Neuronal stem cell (in vitro differentiated cells): ENCODE measurements around the gene ERI3.
A peak's percentile ranks its signal among the peaks of the same experiment; 100 is the strongest.

ENCODE experiments used
- DNase-seq: peaks from one replicate; pipeline ENCODE4 v3.0.0-alpha.2; 2013; ENCODE audit warnings: low spot score
- H2AFZ ChIP-seq: one replicate; pipeline ENCODE4 v1.6.1; 2013; ENCODE audit warnings: mild to moderate bottlenecking, low read length, inconsistent platforms
- H2AK5ac ChIP-seq: 2 replicates; pipeline ENCODE4 v1.6.1; 2013; ENCODE audit warnings: low read depth, mild to moderate bottlenecking, inconsistent platforms, low read length, moderate library complexity, mixed read lengths
- H2BK120ac ChIP-seq: 2 replicates; pipeline ENCODE4 v1.6.1; 2013; ENCODE audit warnings: low read depth, mild to moderate bottlenecking, inconsistent platforms, low read length, moderate library complexity, mixed read lengths
- H2BK12ac ChIP-seq: one replicate; pipeline ENCODE4 v1.6.1; 2013; ENCODE audit warnings: low read length, inconsistent platforms
- H2BK15ac ChIP-seq: 2 replicates; pipeline ENCODE4 v1.6.1; 2013; ENCODE audit warnings: mild to moderate bottlenecking, low read length, inconsistent platforms, mixed read lengths
- H2BK5ac ChIP-seq: one replicate; pipeline ENCODE4 v1.6.1; 2013; ENCODE audit warnings: inconsistent platforms, mild to moderate bottlenecking, low read length, moderate library complexity
- H3K14ac ChIP-seq: one replicate; pipeline ENCODE4 v1.6.1; 2013; ENCODE audit warnings: low read length, inconsistent platforms
- H3K18ac ChIP-seq: 2 replicates; pipeline ENCODE4 v1.6.1; 2013; ENCODE audit warnings: low read length, inconsistent platforms
- H3K23ac ChIP-seq: 2 replicates; pipeline ENCODE4 v1.6.1; 2013; ENCODE audit warnings: low read depth, mild to moderate bottlenecking, mixed read lengths, low read length, inconsistent platforms; ENCODE audit not compliant: poor library complexity
- H3K27ac ChIP-seq: replicated peaks from 3 replicates; pipeline ENCODE4 v1.5.1; 2013; ENCODE audit warnings: low read length, inconsistent platforms
- H3K27me3 ChIP-seq, 3 experiments: 2 replicates each; pipeline ENCODE4 v1.6.1; 2013; ENCODE audit warnings: low read length in 3 of 3, mild to moderate bottlenecking in 2 of 3, inconsistent platforms in 1 of 3, low read depth in 1 of 3, mixed read lengths in 1 of 3, moderate library complexity in 1 of 3; ENCODE audit not compliant: control insufficient read depth in 3 of 3, insufficient read depth in 3 of 3
- H3K36me3 ChIP-seq, 2 donors: replicated peaks in 1 of 2; 2 replicates each; pipeline ENCODE4 v1.6.1; 2013; ENCODE audit warnings: low read length in 2 of 2; ENCODE audit not compliant: control insufficient read depth in 2 of 2, insufficient read depth in 2 of 2
- H3K4ac ChIP-seq: 2 replicates; pipeline ENCODE4 v1.6.1; 2013; ENCODE audit warnings: inconsistent platforms, mild to moderate bottlenecking, low read length, moderate library complexity
- H3K4me1 ChIP-seq, 2 donors: 1 replicate in 1 of 2; 2 replicates in 1 of 2; pipeline ENCODE4 v1.6.1; 2013; ENCODE audit warnings: low read length in 2 of 2, low read depth in 1 of 2; ENCODE audit not compliant: control insufficient read depth in 2 of 2, insufficient read depth in 1 of 2
- H3K4me2 ChIP-seq: one replicate; pipeline ENCODE4 v1.6.1; 2013; ENCODE audit warnings: mild to moderate bottlenecking, low read length, inconsistent platforms; ENCODE audit not compliant: insufficient read depth, poor library complexity, severe bottlenecking
- H3K4me3 ChIP-seq, 2 donors: 2 replicates each; pipeline ENCODE4 v1.5.1; 2013; ENCODE audit warnings: low read length in 2 of 2, mild to moderate bottlenecking in 2 of 2, inconsistent platforms in 1 of 2, moderate library complexity in 1 of 2
- H3K79me1 ChIP-seq: one replicate; pipeline ENCODE4 v1.6.1; 2013; ENCODE audit warnings: low read depth, mild to moderate bottlenecking, inconsistent platforms, low read length, moderate library complexity
- H3K9ac ChIP-seq: one replicate; pipeline ENCODE4 v1.6.1; 2013; ENCODE audit warnings: mild to moderate bottlenecking, low read depth, low read length, inconsistent platforms; ENCODE audit not compliant: poor library complexity
- H3K9me3 ChIP-seq, 2 donors: replicated peaks in 1 of 2; 2 replicates each; pipeline versions ENCODE3 to v1.6.1; 2013; ENCODE audit warnings: low read length in 2 of 2, mild to moderate bottlenecking in 2 of 2, inconsistent platforms in 1 of 2, low read depth in 1 of 2, mixed read lengths in 1 of 2, moderate library complexity in 1 of 2; ENCODE audit not compliant: control insufficient read depth in 2 of 2, insufficient read depth in 1 of 2
- H4K8ac ChIP-seq: one replicate; pipeline ENCODE4 v1.6.1; 2013; ENCODE audit warnings: low read depth, mild to moderate bottlenecking, inconsistent platforms, low read length, moderate library complexity
- H4K91ac ChIP-seq: one replicate; pipeline ENCODE4 v1.6.1; 2013; ENCODE audit warnings: low read length, low read depth, mild to moderate bottlenecking, inconsistent platforms; ENCODE audit not compliant: poor library complexity
- WGBS, 2 donors: extraction: QIAGEN DNeasy Blood & Tissue Kit; methylation state at CpG; one replicate each; pipeline ENCODE4 v1.1.7; 2013; ENCODE audit warnings: missing lambda C conversion rate in 2 of 2, mixed read lengths in 1 of 2; ENCODE audit not compliant: insufficient read length in 2 of 2, insufficient replicate concordance in 1 of 2; ENCODE audit errors: extremely low coverage in 2 of 2; 5-methylcytosine and 5-hydroxymethylcytosine counted together

ERI3 gene

DNA sequence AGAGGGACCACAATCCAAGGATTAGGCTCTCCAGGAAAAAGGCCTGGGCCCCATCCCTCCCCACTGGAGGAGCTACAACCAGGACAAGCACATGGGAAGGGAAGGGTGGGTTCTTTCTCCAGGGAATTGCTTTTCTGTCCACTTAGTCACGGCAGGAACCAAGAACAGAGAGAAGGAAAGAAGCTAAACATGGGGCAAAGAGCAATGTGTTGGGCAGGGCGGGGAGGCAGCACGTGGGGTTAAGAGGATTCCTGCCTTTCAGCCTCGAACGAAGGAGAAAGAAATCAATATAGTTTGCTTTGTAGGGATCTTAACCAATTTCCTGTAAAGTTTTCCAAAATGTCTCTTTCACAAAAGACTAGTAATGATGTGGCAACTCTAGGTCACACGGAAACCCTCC, 21.7 kb downstream of the ERI3 start:
- H2BK15ac ChIP-seq: no peak overlapping the region
- no CpG with 5 or more reads among the region's 6 CpGs for WGBS, 2 donors
- H2BK12ac ChIP-seq: no peak overlapping the region
- H4K8ac ChIP-seq: no peak overlapping the region
- H3K18ac ChIP-seq: no peak overlapping the region
- no peak overlapping the region for H3K27ac ChIP-seq
- peak overlapping the region; percentile 47 for H3K4ac ChIP-seq
- no peak overlapping the region for H3K4me2 ChIP-seq
- no peak overlapping the region for H2AK5ac ChIP-seq
- H3K9ac ChIP-seq: no peak overlapping the region
- H3K79me1 ChIP-seq: no peaks in the 10 kb centered on the region
- H3K36me3 ChIP-seq: peaks cover 18 to 77% of the 10 kb centered on the region in 2 donors
- peaks cover 0 to 8% of the 10 kb centered on the region in 2 donors for H3K9me3 ChIP-seq
- H4K91ac ChIP-seq: no peak overlapping the region
- no peak overlapping the region for H2AFZ ChIP-seq
- H3K4me3 ChIP-seq: no peak overlapping the region
- no peak overlapping the region for H2BK120ac ChIP-seq
- H3K27me3 ChIP-seq: no peaks in the 10 kb centered on the region
- no peak overlapping the region for H3K23ac ChIP-seq
- H3K4me1 ChIP-seq: peaks cover 7 to 15% of the 10 kb centered on the region in 2 donors
- no peak for DNase-seq
- H2BK5ac ChIP-seq: no peak overlapping the region
- no peak overlapping the region for H3K14ac ChIP-seq

GRCh38 chr1:44332505-44332904, 22.6 kb downstream of the ERI3 start:
- Histone ChIP-seq H3K9ac (no peak overlapping the region), H4K91ac (no peak overlapping the region), H3K36me3 (peaks cover 12 to 71% of the 10 kb centered on the region in 2 donors), H2AK5ac (no peak overlapping the region), H3K4ac (no peak overlapping the region), H3K14ac (no peak overlapping the region), H3K27me3 (no peaks in the 10 kb centered on the region), H3K23ac (no peak overlapping the region), H3K9me3 (peaks cover 0 to 4% of the 10 kb centered on the region in 2 donors), H3K18ac (no peak overlapping the region), H2AFZ (no peak overlapping the region), H2BK120ac (no peak overlapping the region), H2BK5ac (no peak overlapping the region), H3K4me3 (no peak overlapping the region), H2BK15ac (no peak overlapping the region), H3K27ac (peak overlapping the region; percentile 37), H4K8ac (no peak overlapping the region), H3K4me2 (no peak overlapping the region), H3K4me1 (peaks cover 7 to 15% of the 10 kb centered on the region in 2 donors), H2BK12ac (no peak overlapping the region), H3K79me1 (no peaks in the 10 kb centered on the region)
- DNase-seq: no peak
- WGBS, 2 donors: no CpG with 5 or more reads among the region's 9 CpGs

DNA sequence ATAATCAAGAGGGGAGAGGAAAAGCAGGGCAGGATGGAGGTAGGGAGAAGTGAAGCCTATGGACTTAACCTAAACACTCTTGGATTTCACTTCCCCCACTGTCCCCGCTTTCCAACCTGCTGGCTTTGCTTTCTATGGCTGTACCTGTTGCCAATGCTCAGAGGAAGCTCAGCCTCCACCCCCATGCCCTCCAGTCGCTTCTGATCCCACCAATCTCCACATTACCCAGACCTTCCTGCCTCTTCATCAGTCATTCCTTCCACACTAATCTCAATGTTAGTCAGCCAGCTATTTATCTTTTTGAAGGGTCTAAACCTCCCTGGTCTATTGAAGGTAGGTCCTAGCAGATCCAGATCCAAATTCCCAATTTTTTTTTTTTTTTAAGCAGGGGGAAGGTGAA, 24.1 kb downstream of the ERI3 start:
- Histone ChIP-seq H2BK12ac (no peak overlapping the region), H3K79me1 (no peaks in the 10 kb centered on the region), H2BK120ac (no peak overlapping the region), H3K9ac (no peak overlapping the region), H3K4me2 (no peak overlapping the region), H2BK5ac (no peak overlapping the region), H3K9me3 (peaks cover 0 to 4% of the 10 kb centered on the region in 2 donors), H4K8ac (no peak overlapping the region), H3K4ac (no peak overlapping the region), H2AK5ac (no peak overlapping the region), H3K23ac (no peak overlapping the region), H4K91ac (no peak overlapping the region), H3K4me3 (no peak overlapping the region), H3K36me3 (peaks cover 11 to 69% of the 10 kb centered on the region in 2 donors), H2AFZ (no peak overlapping the region), H2BK15ac (no peak overlapping the region), H3K18ac (no peak overlapping the region), H3K14ac (no peak overlapping the region), H3K27ac (no peak overlapping the region), H3K27me3 (no peaks in the 10 kb centered on the region), H3K4me1 (peaks cover 7 to 15% of the 10 kb centered on the region in 2 donors)
- WGBS, 2 donors: no CpG with 5 or more reads among the region's 2 CpGs
- DNase-seq: no peak

DNA sequence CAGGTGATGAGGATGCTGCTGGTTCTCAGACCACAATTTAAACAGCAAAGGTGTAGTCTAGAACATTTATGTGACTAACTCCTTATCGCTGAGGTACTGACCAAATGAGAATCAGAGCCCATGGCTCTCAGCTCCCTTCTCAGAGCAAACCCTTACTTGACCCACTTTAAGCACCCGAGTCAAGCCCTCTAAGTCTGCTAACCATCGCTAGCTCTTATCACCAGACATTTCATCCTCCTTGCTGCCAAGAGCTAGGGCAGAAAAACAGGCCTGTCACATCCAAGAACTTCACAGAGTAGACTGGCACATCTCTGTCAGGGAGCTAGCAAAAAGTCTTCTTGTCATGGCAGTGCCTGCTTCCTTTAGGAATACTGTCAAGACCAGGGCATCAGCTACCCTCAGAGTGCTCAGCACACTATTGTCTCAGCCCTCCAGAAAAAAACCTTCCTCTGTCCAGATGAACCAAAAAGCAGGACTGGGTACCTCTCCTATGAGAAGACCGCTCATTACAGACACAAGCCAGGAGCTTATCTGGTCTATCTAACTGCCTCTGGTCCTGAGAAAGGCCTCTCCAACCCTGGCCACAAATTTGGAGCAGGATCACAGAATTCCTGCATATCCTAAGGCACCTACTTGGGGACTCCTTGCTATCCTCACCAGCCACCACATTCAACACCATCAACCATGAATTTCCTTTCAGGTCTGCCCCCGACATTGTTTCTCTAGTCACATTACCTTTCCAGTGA, 26.2 kb downstream of the ERI3 start:
- H3K4me2 ChIP-seq: no peak overlapping the region
- no peak overlapping the region for H3K4me3 ChIP-seq
- H2BK120ac ChIP-seq: no peak overlapping the region
- no peak overlapping the region for H3K4ac ChIP-seq
- no CpG with 5 or more reads among the region's 5 CpGs for WGBS, 2 donors
- H2BK12ac ChIP-seq: no peak overlapping the region
- no peak overlapping the region for H4K8ac ChIP-seq
- no peak overlapping the region for H3K14ac ChIP-seq
- H3K9me3 ChIP-seq: peaks cover 0 to 4% of the 10 kb centered on the region in 2 donors
- H3K23ac ChIP-seq: no peak overlapping the region
- no peak for DNase-seq
- H3K9ac ChIP-seq: no peak overlapping the region
- H3K27ac ChIP-seq: no peak overlapping the region
- H3K79me1 ChIP-seq: no peaks in the 10 kb centered on the region
- no peak overlapping the region for H3K18ac ChIP-seq
- no peak overlapping the region for H2BK15ac ChIP-seq
- no peak overlapping the region for H4K91ac ChIP-seq
- H2AK5ac ChIP-seq: no peak overlapping the region
- peaks cover 6 to 57% of the 10 kb centered on the region in 2 donors for H3K36me3 ChIP-seq
- H2BK5ac ChIP-seq: no peak overlapping the region
- H2AFZ ChIP-seq: no peak overlapping the region
- H3K4me1 ChIP-seq: peaks cover 7 to 12% of the 10 kb centered on the region in 2 donors
- H3K27me3 ChIP-seq: no peaks in the 10 kb centered on the region
